ENCODE data around the gene PUM1. TPM values are rescaled to one million over a fixed set of nuclear protein-coding genes. Genes with fewer than 3 reads are reported as not detected.

Gene PUM1
- total and polyA plus RNA-seq, 2 experiments from 2014 or later = 68.6 to 97.4 TPM

DNA sequence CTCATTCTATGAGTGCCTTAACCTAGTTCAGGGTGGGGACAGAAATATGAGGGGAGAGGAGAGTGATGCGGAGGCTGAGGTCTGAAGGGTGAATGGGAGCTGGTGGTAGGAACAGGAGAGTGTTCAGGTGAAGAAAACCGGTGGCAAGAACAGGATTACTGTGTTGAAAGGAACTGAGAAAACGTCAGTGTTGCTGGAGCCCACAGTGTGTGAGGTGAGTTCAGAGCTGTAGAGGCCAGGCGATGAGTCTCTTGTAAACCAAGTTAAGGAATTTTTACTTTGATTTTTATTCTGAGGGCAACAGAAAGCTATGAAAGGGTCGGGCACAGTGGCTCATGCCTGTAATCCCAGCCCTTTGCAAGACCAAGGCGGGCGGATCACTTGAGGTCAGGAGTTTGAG is 45.3 kb upstream of the PUM1 start:
- H2AFZ ChIP-seq = no peak overlapping the region
- WGBS (ENCODE audit: low lambda C conversion rate, missing lambda C conversion rate) = 89% methylated on average over 7 of the region's 7 CpGs
- H3K27ac ChIP-seq = peak overlapping the region; percentile 81
- H3K4me2 ChIP-seq = peak overlapping the region; percentile 10
- no peaks in the 10 kb centered on the region for H3K9me3 ChIP-seq (ENCODE audit: low read depth)
- no peaks in the 10 kb centered on the region for H3K79me2 ChIP-seq
- H3K4me3 ChIP-seq = no peak overlapping the region
- H4K20me1 ChIP-seq (ENCODE audit: insufficient read depth, poor library complexity, severe bottlenecking) = no peaks in the 10 kb centered on the region
- no peaks in the 10 kb centered on the region for H3K36me3 ChIP-seq (replicated peaks; ENCODE audit: insufficient read depth, low read depth)
- H3K9me2 ChIP-seq (replicated peaks; ENCODE audit: insufficient read depth) = no peaks in the 10 kb centered on the region
- TF ChIP-seq EZH2phosphoT487 (IDR thresholded peaks at IDR 0.05; ENCODE audit: low read depth, severe bottlenecking, unreplicated experiment) (no peak), EZH2 (IDR thresholded peaks at IDR 0.05; ENCODE audit: borderline replicate concordance) (no peak)
- TF ChIP-seq, protein P1, sequence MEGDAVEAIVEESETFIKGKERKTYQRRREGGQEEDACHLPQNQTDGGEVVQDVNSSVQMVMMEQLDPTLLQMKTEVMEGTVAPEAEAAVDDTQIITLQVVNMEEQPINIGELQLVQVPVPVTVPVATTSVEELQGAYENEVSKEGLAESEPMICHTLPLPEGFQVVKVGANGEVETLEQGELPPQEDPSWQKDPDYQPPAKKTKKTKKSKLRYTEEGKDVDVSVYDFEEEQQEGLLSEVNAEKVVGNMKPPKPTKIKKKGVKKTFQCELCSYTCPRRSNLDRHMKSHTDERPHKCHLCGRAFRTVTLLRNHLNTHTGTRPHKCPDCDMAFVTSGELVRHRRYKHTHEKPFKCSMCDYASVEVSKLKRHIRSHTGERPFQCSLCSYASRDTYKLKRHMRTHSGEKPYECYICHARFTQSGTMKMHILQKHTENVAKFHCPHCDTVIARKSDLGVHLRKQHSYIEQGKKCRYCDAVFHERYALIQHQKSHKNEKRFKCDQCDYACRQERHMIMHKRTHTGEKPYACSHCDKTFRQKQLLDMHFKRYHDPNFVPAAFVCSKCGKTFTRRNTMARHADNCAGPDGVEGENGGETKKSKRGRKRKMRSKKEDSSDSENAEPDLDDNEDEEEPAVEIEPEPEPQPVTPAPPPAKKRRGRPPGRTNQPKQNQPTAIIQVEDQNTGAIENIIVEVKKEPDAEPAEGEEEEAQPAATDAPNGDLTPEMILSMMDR (IDR thresholded peaks at IDR 0.05; ENCODE audit: poor library complexity) = no peak
- DNase-seq (ENCODE audit: low spot score) = no peak
- H3K27me3 ChIP-seq = no peaks in the 10 kb centered on the region
- H3K4me1 ChIP-seq (ENCODE audit: insufficient read depth) = peaks cover 7% of the 10 kb centered on the region

- 95% methylated on average over 5 of the region's 5 CpGs for WGBS (ENCODE audit: low lambda C conversion rate, missing lambda C conversion rate)
- DNase-seq (ENCODE audit: low spot score) = no peak
- Histone ChIP-seq H3K4me3 (no peak overlapping the region), H3K27me3 (no peaks in the 10 kb centered on the region), H2AFZ (no peak overlapping the region), H3K9me2 (replicated peaks; ENCODE audit: insufficient read depth) (no peaks in the 10 kb centered on the region), H3K27ac (no peak overlapping the region), H3K4me2 (no peak overlapping the region), H3K4me1 (ENCODE audit: insufficient read depth) (peaks cover 7% of the 10 kb centered on the region), H3K36me3 (replicated peaks; ENCODE audit: insufficient read depth, low read depth) (no peaks in the 10 kb centered on the region), H3K79me2 (no peaks in the 10 kb centered on the region), H3K9me3 (ENCODE audit: low read depth) (no peaks in the 10 kb centered on the region), H4K20me1 (ENCODE audit: insufficient read depth, poor library complexity, severe bottlenecking) (no peaks in the 10 kb centered on the region)
- TF ChIP-seq, protein P1 (IDR thresholded peaks at IDR 0.05; ENCODE audit: poor library complexity) = no peak
- TF ChIP-seq EZH2 (IDR thresholded peaks at IDR 0.05; ENCODE audit: borderline replicate concordance) (no peak), EZH2phosphoT487 (IDR thresholded peaks at IDR 0.05; ENCODE audit: low read depth, severe bottlenecking, unreplicated experiment) (no peak)
These were observed 43.3 kb upstream of the PUM1 start for GRCh38 chr1:31108861-31109260.

DNA sequence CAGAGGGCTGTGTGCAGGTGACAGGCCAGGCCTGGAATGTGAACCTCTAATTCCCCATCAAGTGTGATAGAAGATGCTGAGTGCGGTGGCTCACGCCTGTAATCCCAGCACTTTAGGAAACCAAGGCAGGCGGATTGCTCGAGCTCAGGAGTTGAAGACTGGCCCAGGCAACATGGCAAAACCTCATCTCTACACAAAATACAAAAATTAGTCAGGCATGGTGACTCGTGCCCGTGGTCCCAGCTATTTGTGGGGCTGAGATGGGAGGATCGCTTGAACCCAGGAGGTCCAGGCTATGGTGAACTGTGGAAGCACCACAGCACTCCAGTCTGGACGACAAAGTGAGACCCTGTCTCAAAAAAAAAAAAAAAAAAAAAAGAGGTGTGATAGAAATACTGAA is 40.1 kb upstream of the PUM1 start:
- Histone ChIP-seq H4K20me1 (ENCODE audit: insufficient read depth, poor library complexity, severe bottlenecking) (no peaks in the 10 kb centered on the region), H3K4me2 (no peak overlapping the region), H3K9me2 (replicated peaks; ENCODE audit: insufficient read depth) (no peaks in the 10 kb centered on the region), H3K27ac (no peak overlapping the region), H3K9me3 (ENCODE audit: low read depth) (no peaks in the 10 kb centered on the region), H2AFZ (no peak overlapping the region), H3K36me3 (replicated peaks; ENCODE audit: insufficient read depth, low read depth) (no peaks in the 10 kb centered on the region), H3K27me3 (no peaks in the 10 kb centered on the region), H3K79me2 (no peaks in the 10 kb centered on the region), H3K4me3 (no peak overlapping the region), H3K4me1 (ENCODE audit: insufficient read depth) (peaks cover 11% of the 10 kb centered on the region)
- 95% methylated on average over 8 of the region's 8 CpGs for WGBS (ENCODE audit: low lambda C conversion rate, missing lambda C conversion rate)
- DNase-seq (ENCODE audit: low spot score) = no peak
- TF ChIP-seq EZH2phosphoT487 (IDR thresholded peaks at IDR 0.05; ENCODE audit: low read depth, severe bottlenecking, unreplicated experiment) (no peak), EZH2 (IDR thresholded peaks at IDR 0.05; ENCODE audit: borderline replicate concordance) (no peak)
- TF ChIP-seq, protein P1 (IDR thresholded peaks at IDR 0.05; ENCODE audit: poor library complexity) = no peak

- no peaks in the 10 kb centered on the region for H4K20me1 ChIP-seq (ENCODE audit: insufficient read depth, poor library complexity, severe bottlenecking)
- no peak overlapping the region for H3K4me2 ChIP-seq
- no peak for TF ChIP-seq EZH2phosphoT487 (IDR thresholded peaks at IDR 0.05; ENCODE audit: low read depth, severe bottlenecking, unreplicated experiment)
- TF ChIP-seq, protein P1 (IDR thresholded peaks at IDR 0.05; ENCODE audit: poor library complexity) = no peak
- TF ChIP-seq EZH2 (IDR thresholded peaks at IDR 0.05; ENCODE audit: borderline replicate concordance) = no peak
- 73% methylated on average over 5 of the region's 5 CpGs for WGBS (ENCODE audit: low lambda C conversion rate, missing lambda C conversion rate)
- DNase-seq (ENCODE audit: low spot score) = peak; percentile 51
- no peaks in the 10 kb centered on the region for H3K9me2 ChIP-seq (replicated peaks; ENCODE audit: insufficient read depth)
- no peaks in the 10 kb centered on the region for H3K36me3 ChIP-seq (replicated peaks; ENCODE audit: insufficient read depth, low read depth)
- no peak overlapping the region for H3K4me3 ChIP-seq
- H3K27ac ChIP-seq = peak overlapping the region; percentile 75
- no peaks in the 10 kb centered on the region for H3K79me2 ChIP-seq
- no peak overlapping the region for H2AFZ ChIP-seq
- H3K4me1 ChIP-seq (ENCODE audit: insufficient read depth) = peaks cover 19% of the 10 kb centered on the region
- H3K9me3 ChIP-seq (ENCODE audit: low read depth) = no peaks in the 10 kb centered on the region
- H3K27me3 ChIP-seq = no peaks in the 10 kb centered on the region
These were observed 37.0 kb upstream of the PUM1 start for GRCh38 chr1:31102501-31102950.
